Dedifferentiated amniotic fluid mesenchymal stem cell (primary cell): ENCODE measurements around the gene RNF152.
A peak's percentile ranks its signal among the peaks of the same experiment; 100 is the strongest.

Source experiments
- DNase-seq: peaks from one replicate; pipeline ENCODE4 v3.0.0-alpha.2; 2016; ENCODE audit errors: extremely low spot score

RNF152 gene

GRCh38 chr18:61894751-61895524 lies 2.1 kb upstream of the RNF152 start:
- DNase-seq: no peak

- DNase-seq: peak; percentile 60
These were observed 1.4 kb upstream of the RNF152 start for GRCh38 chr18:61893971-61894750.

- DNase-seq: peak; percentile 18
These were observed 633 bp upstream of the RNF152 start for GRCh38 chr18:61893309-61893970.

GRCh38 chr18:61891894-61892293 lies 913 bp downstream of the RNF152 start:
- no peak for DNase-seq

GRCh38 chr18:61891271-61891670 lies 1.5 kb downstream of the RNF152 start:
- DNase-seq: no peak

- no peak for DNase-seq
These were observed 2.5 kb downstream of the RNF152 start for GRCh38 chr18:61890344-61890743.

- DNase-seq: no peak
These were observed 3.3 kb downstream of the RNF152 start for GRCh38 chr18:61889541-61889940.

GRCh38 chr18:61888622-61889021 lies 4.2 kb downstream of the RNF152 start:
- no peak for DNase-seq

- DNase-seq: no peak
These were observed 5.0 kb downstream of the RNF152 start for GRCh38 chr18:61887838-61888237.

- no peak for DNase-seq
These were observed 9.3 kb downstream of the RNF152 start for GRCh38 chr18:61883547-61883946.

- DNase-seq: peak; percentile 59
These were observed 10.4 kb downstream of the RNF152 start for GRCh38 chr18:61882296-61883004.

- no peak for DNase-seq
These were observed 15.9 kb downstream of the RNF152 start for GRCh38 chr18:61876899-61877298.

- peak; percentile 72 for DNase-seq
These were observed 22.7 kb downstream of the RNF152 start for GRCh38 chr18:61870151-61870550.

- peak; percentile 15 for DNase-seq
These were observed 23.2 kb downstream of the RNF152 start for GRCh38 chr18:61869636-61870035.

- DNase-seq: no peak
These were observed 27.2 kb downstream of the RNF152 start for GRCh38 chr18:61865466-61866175.

- DNase-seq: no peak
These were observed 31.4 kb downstream of the RNF152 start for GRCh38 chr18:61861372-61861771.

- no peak for DNase-seq
These were observed 32.5 kb downstream of the RNF152 start for GRCh38 chr18:61860302-61860701.

- DNase-seq: no peak
These were observed 33.7 kb downstream of the RNF152 start for GRCh38 chr18:61859113-61859512.

- no peak for DNase-seq
These were observed 36.1 kb downstream of the RNF152 start for GRCh38 chr18:61856678-61857077.

- DNase-seq: no peak
These were observed 37.1 kb downstream of the RNF152 start for GRCh38 chr18:61855449-61856378.
